GM12865 (cell line): ENCODE data around the gene LACRT.

Experiments used
- DNase-seq: peaks from one replicate; pipeline ENCODE4 v3.0.0; 2010; ENCODE audit warnings: low read depth
- H3K4me3 ChIP-seq: 2 replicates; pipeline ENCODE4 v1.5.1; 2011; ENCODE audit warnings: mild to moderate bottlenecking, low read depth, low read length, control low read depth
- TF ChIP-seq, protein P1 (sequence below): IDR thresholded peaks from 2 replicates; pipeline ENCODE4 v1.5.1; 2011; ENCODE audit warnings: low read length, control low read depth, low read depth, inconsistent platforms; ENCODE audit not compliant: insufficient read depth; ENCODE audit errors: missing control alignments

Gene LACRT

DNA sequence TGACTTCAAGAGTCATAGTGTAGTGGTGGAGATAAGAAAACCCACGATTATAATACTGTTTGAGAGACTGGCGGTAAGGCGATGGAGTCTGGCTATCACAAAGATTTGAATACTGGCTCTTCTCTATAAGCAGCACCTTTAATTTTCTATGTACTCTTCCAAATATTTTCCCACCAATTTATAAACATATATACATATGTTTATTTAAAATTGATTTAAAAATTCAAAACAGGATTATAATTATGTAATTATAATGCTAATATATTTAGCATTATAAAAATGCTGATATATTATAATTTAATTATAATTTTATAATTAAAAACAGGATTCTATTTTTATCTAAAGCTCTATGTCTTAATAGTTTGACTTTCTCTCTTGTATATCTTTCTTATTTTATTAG is 28.9 kb upstream of the LACRT start:
- TF ChIP-seq, protein P1, sequence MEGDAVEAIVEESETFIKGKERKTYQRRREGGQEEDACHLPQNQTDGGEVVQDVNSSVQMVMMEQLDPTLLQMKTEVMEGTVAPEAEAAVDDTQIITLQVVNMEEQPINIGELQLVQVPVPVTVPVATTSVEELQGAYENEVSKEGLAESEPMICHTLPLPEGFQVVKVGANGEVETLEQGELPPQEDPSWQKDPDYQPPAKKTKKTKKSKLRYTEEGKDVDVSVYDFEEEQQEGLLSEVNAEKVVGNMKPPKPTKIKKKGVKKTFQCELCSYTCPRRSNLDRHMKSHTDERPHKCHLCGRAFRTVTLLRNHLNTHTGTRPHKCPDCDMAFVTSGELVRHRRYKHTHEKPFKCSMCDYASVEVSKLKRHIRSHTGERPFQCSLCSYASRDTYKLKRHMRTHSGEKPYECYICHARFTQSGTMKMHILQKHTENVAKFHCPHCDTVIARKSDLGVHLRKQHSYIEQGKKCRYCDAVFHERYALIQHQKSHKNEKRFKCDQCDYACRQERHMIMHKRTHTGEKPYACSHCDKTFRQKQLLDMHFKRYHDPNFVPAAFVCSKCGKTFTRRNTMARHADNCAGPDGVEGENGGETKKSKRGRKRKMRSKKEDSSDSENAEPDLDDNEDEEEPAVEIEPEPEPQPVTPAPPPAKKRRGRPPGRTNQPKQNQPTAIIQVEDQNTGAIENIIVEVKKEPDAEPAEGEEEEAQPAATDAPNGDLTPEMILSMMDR = no peak
- no peak overlapping the region for H3K4me3 ChIP-seq
- DNase-seq = no peak

DNA sequence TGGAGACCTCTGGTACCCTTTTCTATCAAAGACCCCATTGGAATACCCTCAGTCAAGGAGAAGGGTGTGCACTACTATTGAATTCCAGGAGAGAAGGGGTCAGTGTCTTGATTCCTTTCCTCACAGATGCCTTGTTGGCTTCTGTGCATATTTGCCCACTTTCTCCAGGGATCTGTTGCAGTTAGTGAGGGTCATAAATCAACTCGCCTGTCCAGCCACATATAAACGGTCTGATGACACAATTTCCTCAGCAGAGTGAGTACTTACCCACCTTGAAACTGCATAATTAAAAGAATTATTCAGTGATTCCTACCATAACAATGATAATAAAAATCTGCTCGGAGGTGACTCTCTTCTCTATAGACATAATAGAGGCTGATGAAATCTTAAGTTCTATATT is 27.3 kb upstream of the LACRT start:
- TF ChIP-seq, protein P1 = no peak
- H3K4me3 ChIP-seq = no peak overlapping the region

DNA sequence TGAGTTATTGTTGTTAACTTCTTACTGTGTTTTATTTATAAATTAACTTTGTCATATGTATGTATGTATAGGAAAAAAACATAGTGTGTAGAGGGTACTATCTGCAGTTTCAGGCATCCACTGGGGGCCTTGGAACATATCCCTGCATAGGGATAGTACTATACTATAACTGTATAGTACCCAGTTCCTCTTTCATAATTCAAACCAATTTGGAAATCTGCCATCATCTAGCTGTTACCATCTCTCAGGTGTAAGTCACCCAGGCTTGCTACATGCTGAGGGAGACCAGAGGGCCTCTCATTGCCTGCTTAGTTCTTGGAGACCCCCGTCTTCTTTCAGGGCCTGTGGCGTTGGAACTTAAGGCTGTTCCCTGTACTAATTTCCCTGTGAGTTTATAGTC is 26.4 kb upstream of the LACRT start:
- TF ChIP-seq, protein P1 = no peak
- DNase-seq = peak; percentile 7

More for the DNA sequence above, 27.3 kb upstream of the LACRT start:
- no peak for DNase-seq

DNA sequence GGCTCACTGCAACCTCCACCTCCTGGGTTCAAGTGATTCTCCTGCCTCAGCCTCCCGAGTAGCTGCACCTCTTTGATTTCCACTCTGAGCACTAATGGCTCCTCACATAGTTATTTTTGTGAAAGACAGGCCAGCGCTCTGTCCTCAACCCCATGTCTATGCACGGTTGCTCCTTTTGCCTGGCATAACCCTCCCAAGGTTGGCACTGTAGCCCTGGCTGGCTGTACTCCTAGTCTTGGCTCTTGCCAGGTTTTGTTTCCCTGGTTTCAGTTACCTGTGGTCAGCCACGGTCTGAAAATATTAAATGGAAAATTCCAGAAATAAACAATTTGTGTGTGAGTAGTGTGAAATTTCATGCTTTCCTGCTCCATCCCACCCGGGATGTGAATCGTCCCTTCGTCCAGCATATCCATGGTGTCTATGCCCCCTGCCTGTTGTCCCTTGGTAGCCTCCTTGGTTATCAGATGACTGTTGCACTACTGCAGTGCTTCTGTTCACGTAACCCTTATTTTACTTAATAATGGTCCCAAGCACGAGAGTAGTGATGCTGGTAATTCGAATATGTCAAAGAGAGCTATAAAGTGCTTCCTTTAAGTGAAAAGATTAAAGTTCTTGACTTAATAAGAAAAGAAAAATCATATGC is 25.7 kb upstream of the LACRT start:
- DNase-seq = no peak
- no peak overlapping the region for H3K4me3 ChIP-seq
- TF ChIP-seq, protein P1 = no peak

More for the DNA sequence above, 26.4 kb upstream of the LACRT start:
- no peak overlapping the region for H3K4me3 ChIP-seq

DNA sequence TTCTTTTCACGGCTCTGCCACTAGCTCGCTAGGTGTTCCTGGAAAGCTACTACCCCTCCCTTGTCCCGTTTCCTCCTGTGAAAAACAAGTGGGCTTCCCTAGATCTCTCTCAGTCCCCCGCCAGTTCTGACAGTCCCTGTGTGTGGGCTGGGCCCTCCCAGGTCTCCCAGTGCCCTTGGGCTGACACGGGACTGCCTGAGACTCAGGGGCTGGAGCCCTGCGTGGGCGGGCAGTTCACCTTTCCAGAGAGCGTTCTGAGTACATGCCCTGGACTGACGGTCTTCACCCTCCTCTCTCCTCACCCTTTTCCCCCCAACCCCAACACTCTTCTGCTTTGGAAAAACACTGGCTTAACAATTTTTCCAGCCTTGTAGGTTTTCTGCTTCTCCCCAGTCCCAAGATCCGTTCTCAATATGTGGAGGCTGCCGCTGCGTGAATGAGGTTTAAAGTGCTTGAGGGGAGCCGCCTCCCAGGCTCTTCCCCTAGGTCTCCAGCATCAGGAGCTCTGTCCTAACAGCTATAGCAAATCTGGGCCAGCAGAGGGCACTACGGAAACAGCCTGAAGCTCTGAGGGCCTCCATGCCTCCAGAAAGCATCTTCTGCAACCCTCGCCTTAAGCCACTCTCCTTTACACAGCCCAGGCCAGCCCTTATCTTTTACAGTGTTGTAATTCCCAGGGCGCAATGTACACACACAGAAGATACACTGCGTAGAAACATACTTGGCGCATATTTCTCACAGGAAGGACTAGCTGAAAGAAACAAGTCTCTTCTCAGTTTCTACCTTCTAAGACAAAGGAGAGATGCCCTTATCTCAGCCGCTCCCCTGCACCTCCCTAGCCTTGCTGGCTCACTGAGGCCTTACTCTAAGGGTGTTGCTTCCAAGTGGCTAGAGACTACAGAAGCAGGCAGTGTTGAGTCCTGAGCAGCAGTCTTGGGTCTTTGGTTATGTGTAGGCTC is 23.9 kb upstream of the LACRT start:
- H3K4me3 ChIP-seq = no peak overlapping the region
- TF ChIP-seq, protein P1 = peak; percentile 80
- peak; percentile 70 for DNase-seq

DNA sequence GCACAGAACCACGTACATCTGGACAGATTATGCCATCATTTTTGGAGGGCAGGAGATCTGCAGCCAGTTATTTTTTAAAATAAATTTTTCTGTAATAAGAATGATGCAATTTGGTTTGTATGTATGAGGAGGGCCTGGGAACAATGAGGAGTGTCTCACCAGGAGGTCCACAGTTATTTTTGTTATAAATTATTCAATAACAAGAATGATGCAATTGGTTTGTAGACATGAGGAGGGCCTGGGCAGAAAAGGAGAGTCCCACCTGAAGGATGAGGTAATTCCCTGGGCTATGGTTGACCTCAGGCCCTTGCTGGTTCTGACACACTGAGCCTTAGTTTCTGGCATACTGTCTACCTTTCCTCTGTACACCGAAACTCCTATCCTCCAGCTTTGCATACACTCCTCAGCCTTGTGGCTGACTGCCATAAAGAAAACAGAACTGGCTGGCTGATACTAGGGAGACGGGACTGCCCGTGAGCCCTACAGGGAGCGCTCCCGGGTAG is 22.5 kb upstream of the LACRT start:
- TF ChIP-seq, protein P1 = no peak
- no peak overlapping the region for H3K4me3 ChIP-seq
- DNase-seq = peak; percentile 15
